Stomach (tissue), 4 donors: ENCODE results near the gene RAPH1.

Source experiments
- CTCF ChIP-seq, 7 experiments: fragments of 450-650 bp in 4 of 7; fragments of 200-600 bp in 3 of 7; sonication (generic) in 3 of 7; IDR thresholded peaks; one replicate each; pipeline ENCODE4 v1.5.1; 2016 to 2019; ENCODE audit warnings: antibody characterized with exemption in 7 of 7, control low read depth in 2 of 7, mild to moderate bottlenecking in 1 of 7
- POLR2A ChIP-seq, 4 donors: fragments of 450-650 bp; IDR thresholded peaks; one replicate each; pipeline ENCODE4 v1.6.1; 2016; ENCODE audit warnings: antibody characterized with exemption in 4 of 4, control low read depth in 2 of 4, mild to moderate bottlenecking in 1 of 4, moderate library complexity in 1 of 4

GRCh38 chr2:203527719-203528118 is 7.4 kb downstream of the RAPH1 start:
- no peak for TF ChIP-seq CTCF (IDR thresholded peaks at IDR 0.05)
- no peak for TF ChIP-seq POLR2A (IDR thresholded peaks at IDR 0.05)
